ENCODE data around the gene STARD3NL.

STARD3NL gene

DNA sequence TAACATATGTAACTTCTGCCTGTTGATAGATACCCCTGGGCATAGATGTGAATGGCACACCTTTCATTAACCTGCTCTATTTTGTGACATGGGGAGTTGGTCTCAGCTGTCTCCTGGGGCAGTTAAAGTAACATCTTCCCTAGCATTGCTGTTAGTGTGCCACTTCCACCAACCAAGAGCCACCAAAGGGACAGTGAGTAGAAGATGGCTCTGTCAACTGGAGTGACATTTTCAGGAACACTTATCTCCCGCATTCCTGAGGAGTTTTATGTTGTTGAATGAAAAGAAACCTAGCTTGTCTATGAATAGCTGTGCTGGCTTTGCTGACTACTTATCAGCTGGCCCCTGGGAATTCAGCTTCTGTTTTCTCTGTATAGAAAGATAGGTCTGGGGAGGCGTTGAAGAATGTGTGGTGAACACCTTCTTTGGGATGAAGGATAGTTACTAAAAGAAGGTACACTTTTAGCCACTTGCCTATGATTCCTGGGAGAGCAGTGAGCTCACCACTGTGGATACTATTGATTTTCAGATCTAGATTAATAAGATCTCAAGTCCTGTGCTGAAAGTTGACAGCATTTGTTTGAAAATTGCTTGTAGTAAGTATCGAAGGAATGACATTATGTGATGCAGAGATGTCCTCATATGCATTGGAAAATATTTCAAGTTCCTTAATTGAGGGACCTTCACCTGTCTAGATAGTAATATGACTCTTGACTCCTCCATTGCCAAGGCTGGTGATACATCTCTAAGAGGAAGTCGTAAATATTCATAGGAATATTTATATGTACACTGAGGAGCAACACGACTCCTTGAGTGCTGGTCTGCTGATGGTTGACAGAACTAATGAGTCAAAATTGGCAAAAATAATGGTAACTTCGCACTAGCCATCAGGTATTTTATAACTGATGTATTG, 7.6 kb downstream of the STARD3NL start:
- DNase-seq (ENCODE audit: low read depth) = no peak

DNA sequence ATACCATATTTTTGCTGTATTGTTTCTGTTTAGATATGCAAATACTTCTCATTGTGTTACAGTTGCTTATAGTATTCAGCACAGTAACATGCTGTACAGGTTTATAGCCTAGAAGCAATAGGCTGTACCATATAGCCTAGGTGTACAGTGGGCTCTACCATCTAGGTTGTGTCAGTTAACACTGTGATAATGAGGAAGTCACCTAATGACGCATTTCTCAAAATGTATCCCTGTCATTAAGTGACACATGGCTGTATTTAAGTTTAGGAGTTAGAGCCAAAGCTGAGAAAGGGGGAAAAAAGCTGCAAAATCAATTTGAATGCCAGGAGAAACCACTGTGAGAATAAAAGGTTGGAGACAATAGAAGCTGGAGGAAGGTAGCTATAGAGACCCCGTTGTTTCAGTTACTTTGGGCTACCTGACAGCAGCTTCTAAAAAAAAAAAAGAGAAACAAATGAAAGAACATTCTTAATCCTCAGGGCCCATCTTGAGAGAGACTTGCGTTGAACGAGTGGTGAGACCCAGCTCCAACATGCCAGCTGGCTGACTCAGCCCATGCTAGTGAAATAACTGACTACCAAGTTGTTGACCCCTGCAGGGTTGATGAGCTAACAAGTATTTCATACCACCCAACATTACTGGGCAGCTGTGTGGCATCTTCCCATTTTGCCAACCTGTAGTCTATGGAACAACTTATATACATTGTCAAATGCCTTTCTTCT, 8.7 kb downstream of the STARD3NL start:
- no peak for DNase-seq (ENCODE audit: low read depth)

DNA sequence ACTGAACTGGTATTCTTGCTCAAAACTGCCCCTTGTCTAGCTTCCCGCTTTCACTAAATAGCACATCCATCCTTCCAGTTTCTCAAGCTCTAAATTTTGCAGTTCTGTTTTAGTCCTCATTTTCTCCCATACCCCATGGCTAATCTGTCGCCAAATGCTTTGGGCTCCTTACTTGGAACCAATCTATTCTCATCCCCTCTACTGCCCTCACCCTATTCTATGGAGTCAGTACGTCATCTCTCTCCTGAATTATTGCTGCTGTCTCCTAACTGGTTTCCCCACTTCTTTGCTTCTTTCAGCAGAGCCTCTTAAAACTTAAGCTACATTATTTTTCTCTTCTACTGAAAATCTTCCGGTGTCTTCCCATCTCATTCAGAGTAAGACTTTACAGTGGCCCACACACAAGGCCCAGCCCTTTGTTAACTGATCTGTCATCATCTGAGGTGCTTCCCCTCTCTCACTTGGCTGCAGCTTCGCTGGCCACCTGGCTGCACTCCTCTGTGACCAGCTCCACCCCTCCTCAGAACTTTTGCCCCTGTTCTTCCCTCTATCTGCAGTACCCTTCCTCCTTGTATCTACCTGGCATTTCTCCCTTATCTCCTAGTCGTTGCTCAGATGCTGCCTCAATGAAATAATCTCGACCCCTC, 9.9 kb downstream of the STARD3NL start:
- DNase-seq (ENCODE audit: low read depth) = no peak

DNA sequence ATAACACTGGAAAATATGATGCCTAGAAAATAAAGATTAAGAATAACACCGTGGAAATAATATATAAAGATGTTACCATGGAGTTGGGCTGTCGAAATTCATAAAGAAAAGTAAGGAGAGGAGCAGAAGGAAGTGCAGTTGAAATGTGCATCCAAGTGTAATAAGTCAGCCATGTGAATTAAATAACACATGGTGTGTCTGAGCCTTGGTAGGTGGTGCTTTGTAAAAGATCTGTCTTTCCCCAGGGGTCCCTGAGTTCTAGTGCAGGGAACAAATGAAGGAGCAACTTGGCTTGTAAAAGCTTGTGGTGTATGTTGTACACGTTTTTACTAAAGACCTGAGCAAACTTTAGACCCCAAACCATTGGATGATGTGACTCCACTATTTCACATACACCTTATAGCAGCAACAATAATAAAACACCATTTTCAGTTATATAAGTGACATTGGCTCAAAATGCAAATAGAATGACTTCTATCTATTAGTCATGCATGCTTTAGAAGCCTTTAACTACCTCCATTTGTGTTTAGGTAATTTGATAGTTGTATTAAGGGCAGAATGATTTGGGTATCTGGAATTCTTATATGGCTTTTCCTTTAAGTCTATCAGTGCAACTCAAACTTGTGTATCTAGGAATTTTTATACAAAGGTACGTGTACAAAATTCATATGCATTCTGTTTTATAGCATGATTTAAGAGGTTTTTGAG, 11.3 kb downstream of the STARD3NL start:
- DNase-seq (ENCODE audit: low read depth) = no peak

DNA sequence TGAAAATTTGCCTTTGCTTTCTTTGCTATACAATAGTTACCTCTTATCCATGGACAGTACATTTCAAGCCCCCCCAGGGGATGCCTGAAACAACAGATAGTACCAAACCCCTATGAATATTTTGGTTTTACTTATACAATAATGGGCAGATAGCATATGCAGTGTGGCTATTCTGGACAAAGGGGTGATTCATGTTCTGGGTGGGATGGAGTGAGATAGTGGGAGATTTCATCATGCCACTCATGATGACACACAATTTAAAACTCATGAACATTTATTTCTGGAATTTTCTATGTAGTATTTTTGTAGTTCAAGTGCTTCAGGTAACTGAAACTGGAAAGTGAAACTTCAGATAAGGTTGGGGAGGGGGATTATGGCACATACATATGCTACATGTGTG, 12.0 kb downstream of the STARD3NL start:
- no peak for DNase-seq (ENCODE audit: low read depth)

DNA sequence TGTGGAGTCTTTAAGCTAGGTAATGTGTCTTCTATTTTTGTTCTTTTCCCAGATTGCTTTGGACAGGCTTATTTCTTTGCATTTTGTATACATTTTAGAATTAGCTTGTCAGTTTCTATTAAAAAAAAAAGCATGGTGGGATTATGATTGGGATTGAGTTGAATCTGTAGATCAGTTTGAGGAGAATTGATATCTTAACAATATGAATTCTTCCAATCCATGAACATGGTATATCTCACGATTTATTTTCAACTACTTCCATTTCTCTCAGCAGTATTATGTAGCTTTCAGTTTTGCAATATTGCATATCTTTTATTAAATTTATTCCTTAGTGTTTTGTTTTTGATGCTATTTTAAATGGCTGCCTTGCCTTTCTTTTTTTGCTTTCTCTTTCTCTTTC, 13.7 kb downstream of the STARD3NL start:
- DNase-seq (ENCODE audit: low read depth) = no peak

DNA sequence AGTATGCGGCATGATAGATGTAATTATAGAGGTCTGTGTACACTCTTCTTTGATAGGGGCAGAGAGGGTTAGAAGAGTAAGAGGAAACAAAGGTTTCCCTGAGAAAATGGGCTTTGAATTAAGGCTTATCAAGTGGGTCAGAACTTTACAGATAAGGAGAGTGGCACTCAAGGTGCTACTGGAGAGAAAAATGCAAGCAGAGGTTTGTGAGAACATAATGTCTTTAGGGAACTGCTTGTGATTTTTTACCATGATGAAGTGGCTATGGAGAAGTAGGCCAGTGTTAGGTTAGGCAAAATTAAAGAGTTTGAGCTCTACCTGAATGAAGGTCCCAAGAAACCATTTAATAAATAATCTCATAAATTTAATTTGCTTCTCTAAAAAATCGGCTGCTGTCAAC, 14.3 kb downstream of the STARD3NL start:
- DNase-seq (ENCODE audit: low read depth) = no peak

DNA sequence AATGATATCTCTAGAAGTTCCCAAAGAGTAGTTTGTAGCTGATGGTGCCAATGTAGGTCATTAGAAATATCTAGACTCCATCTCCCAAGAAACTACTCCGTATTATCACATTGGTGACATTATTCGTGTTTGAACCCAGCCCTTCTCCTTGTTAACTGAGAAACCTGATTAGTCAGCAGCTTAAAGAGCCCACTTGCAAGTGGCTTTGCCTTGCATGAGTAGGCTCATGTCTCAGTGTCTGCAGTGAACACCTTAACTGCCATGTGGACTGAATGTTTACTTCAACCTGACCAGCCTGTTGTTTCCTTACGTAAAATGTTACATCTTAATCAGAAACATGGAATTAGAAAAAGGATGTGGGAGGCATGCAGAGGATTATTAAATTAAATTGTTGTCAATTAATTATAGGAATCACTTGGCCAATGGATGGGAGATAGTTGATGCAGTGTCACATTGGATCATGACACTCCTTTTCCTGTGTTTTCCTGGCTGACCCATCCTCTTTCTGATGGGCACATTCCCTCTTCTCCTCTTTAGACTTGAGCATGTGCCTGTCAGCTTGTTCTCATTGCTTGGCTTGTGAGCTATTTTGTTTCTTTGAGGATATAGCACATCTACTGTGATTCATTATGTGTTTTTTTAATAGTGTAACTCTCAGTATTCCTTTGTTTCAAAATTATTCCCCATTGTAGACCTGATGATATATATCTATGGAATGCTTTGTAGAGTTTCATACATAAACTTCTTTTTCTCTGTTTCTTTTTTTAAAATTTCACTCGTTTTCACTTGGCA, 18.0 kb downstream of the STARD3NL start:
- no peak for DNase-seq (ENCODE audit: low read depth)

DNA sequence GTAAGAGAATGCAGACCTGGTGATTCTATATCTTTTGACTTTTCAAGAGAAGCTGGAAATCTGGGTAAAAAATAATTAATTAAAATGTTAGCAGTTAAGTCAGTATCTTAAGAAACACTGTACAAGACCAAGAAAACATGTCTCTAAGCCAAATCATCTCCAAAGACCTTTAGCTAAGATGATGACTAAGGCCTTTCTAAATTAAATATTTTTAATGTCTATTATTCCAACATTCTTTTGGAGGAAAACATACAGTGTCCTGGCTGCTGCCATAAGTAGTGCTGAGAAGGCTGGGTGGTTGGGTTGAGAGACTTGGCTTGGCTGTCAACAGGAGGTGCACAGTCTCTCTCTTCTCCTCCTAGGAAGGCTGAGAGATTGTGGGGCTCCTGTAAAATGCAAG, 20.3 kb downstream of the STARD3NL start:
- DNase-seq (ENCODE audit: low read depth) = no peak

DNA sequence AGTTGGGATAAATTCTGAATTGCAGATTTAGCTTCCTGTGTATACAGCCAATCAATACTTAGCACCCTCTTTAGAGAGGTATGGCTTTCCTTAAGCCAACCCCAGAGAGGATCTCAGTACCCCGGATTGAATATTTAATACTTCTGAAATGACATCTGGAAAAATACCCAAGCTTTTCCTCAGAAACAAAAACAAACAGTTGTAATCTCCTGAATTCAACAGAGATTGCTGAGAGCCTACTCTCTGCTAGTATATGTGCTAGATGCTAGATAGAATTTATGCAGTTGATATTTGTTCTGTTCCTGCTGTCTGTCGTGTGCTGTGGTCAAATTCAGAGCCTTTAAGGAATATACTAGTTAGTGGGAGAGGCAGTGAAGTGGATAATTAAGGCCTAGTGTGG, 21.1 kb downstream of the STARD3NL start:
- DNase-seq (ENCODE audit: low read depth) = no peak

DNA sequence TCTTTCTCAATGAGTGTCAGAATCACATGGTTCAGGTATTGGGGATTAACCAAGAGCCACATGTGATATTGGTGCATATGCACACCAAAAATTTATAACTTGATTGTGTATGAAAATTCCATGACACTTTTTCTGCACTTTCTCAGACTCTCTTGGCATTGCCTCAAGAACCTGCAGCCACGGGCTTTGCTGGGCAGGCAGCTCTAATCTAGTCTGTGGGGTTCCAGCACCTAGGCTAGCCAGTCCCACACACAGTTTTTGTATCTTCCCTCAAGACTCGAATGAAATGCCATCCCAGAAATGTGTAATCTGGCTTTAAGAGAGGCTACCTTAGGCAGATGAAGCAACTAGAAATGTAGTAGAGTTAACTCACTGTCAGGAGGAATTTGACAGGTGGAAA, 21.7 kb downstream of the STARD3NL start:
- DNase-seq (ENCODE audit: low read depth) = no peak

DNA sequence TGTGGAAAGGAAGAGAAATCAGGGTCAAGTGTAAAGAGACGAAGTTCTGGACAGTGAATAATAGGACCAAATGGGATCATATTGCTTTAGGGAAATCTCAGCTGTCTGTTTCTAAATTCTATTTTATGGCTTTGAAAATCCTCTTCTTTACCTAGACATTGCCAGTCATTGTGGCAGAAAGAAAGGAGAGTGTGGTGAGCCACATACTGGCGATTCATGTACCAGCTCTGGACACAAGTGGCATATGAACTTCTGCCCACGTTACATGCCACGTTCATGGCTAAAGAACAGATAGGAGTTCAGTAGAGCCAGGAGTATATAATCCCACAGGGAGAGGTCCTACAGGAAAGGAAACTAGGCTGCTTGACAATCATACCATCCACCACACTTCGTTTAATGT, 28.0 kb downstream of the STARD3NL start:
- no peak for DNase-seq (ENCODE audit: low read depth)

DNA sequence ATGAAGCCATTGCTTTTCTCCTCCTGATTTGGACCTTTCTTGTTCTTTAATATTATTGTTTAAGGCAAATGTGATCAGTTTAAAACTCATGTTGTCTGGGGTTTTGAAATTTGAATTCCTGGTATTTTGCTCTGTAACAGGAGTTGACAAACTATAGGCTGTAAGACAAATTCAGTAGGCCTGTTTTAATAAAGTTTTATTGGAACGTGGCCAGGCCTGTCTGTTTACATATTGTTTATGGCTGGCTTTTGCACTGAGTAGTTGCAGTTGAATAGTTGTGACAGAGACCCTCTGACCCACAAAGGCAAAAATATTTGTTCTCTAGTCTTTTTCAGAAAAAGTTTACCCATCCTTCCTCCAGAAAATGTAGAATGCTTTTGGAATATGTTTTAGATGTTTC, 29.8 kb downstream of the STARD3NL start:
- no peak for DNase-seq (ENCODE audit: low read depth)

DNA sequence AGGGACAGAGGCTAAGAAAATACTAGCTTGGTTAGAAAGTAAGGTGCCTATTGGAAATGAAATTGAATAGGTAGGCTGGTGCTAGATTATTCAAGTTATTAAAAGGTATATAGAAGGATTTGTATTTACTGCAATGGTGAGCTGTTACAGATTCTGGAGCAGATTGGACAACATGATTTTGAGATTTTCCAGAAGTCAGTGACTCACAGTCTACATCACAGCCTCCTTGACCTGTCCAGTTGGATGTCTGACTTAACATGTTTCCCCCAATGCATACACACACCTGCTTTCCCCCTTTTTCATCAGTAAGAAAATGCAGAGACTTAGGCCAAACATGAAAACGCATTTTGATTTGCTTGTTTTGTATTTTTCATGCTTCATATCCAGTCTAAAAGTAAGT, 33.4 kb downstream of the STARD3NL start:
- DNase-seq (ENCODE audit: low read depth) = no peak

DNA sequence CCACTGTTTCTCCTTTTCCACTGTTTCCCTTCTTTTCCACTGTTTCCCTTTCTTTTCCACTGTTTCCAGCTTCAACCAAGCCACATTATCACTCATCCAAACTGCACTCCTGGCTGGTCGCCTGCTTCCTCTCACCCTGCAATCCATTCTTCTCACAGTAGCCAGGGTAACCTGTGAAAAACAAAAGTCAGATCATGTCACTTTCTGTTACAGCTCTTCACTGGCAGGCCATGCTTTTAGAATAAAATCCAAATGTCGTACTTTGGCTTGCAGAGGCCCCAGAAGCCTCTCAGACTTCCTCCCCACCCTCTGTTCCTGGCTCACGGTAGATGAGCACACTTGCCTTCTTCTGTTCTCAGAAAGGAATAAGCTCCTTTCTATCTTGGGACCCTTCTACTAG, 33.9 kb downstream of the STARD3NL start:
- no peak for DNase-seq (ENCODE audit: low read depth)

DNA sequence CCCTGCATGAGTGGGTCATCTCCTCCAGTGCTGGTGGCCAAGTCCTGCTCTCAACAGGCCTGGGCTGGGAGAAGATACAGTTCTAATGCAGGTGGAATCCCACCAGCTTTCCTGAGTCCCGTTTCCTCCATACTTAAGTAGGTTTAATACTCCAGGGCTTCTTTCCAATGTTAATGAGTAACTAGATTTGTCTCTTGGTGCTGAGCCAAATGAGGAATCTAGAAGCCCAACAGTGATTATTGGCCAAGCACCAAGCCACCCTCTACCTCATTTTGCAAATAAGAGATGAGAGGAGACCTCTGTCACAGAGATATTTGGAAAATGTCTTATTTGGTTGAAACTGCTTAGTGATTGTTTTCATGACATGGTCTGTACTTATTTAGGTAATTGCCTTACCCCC, 37.1 kb downstream of the STARD3NL start:
- DNase-seq (ENCODE audit: low read depth) = no peak

DNA sequence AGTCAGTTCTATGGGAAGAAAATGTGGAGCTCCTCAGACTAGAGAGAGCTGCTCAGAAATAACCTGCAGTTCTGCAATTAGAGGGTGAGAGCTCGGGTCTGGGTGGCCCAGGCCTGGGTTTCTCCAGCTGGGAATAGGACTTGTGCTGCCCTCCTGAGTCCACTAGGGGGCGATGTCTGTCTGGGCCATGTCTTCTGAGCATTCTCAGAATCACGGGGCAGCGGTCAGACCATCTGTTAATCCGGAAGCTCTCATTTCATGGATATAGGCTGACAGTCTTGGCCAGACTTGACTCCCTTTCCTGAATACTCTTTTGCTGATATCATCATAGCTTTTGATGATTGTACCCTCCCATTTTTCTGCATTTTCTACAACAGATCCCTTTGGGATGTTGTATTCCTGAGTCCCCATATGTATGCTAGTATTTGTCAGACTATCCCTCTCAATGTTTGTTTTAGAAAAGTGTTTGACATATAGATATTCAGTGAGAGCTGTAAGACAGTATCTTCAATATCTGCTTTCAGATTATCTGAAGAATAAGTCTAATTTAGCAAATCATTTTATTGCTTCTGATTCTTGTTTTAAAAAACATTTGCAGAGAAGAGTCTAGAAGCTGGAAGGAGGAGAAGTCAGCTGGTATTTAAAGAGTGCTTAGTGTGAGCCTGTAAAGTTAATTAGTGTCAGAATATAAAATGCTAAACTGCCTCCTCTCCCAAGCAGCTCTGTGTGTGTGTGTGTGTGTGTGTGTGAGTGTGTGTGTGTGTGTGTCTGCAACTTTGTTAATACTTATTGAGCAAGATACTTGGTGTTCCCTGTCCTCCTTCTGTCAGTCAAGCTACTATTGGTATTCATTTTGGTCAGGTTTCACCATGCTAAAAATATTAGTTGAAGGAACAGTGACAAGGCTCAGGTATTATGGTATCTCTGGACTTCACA, 38.0 kb downstream of the STARD3NL start:
- peak; percentile 57 for DNase-seq (ENCODE audit: low read depth)

DNA sequence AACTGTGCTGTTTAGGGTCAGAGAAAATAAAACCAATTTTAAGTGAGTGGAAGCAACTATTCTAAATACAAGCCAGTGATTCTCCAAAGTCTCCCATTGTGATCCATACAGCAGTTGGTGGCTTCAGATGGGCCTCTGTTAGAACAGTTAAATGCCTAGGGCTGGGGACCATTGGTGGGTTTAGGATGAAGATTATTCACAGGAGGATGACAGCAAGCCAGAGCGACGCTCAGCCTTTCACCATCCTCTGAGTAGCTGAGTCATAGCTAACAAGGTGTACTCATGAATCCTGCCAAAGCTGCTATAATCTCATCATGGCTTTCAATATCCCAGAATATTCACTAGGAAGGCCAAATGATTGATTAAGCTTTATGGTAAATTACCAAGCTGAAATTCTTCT, 39.6 kb downstream of the STARD3NL start:
- no peak for DNase-seq (ENCODE audit: low read depth)

DNA sequence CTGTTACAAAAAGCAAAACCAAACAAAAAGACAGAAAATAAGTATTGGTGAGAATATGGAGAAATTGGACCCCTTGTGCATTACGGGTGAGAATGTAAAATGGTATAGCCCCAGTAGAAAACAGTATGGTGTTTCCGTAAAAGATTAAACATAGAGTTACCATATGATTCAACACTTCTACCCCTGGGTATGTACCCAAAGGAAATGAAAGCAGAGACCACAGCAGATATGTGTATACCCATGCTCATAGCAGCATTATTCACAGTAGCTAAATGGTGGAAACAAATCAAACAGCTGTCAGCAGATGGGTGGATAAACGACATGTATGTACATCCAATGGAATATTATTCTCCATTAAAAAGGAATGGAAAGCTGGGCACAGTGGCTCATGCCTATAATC, 42.4 kb downstream of the STARD3NL start:
- DNase-seq (ENCODE audit: low read depth) = no peak

DNA sequence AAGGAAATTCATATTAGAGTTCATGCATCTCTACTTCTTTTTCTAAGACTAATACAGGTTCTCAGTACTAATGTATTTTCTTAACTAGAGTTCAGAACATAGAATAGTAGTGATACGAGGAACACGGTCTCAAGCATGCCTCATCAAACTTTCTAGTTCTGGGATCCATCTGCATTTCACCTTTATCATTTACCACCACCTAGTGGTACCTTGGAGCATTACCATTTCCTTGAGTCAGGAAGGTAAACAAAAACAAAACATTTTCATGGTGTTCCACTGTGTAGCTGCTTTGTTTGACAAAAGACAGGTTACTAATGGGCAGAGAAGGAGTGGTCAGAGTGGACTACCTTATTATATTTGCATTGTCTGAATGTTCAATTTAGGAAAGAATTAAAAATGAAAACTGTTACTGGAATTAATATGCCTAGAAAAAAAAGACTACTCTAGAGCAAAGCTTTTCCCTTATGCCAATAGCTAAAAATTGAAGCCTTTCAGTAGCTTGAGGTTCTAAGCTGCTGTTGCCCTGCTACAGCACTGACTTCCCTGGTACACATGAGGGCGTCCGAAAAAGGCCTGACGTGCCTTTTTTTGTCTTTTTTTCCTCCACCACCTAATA, 44.5 kb downstream of the STARD3NL start:
- DNase-seq (ENCODE audit: low read depth) = no peak

Data from stimulated activated CD8-positive, alpha-beta memory T cell treated with anti-CD3 and anti-CD28 coated beads, Interleukin-4, amount 100 ng/mL, for 24 hours (primary cell).